Gastrocnemius medialis (tissue), 4 donors: ENCODE results near the gene VSNL1.

Experiments used
- CTCF ChIP-seq, 5 experiments: fragments of 450-650 bp in 3 of 5; fragments of 200-600 bp in 2 of 5; sonication (generic) in 2 of 5; IDR thresholded peaks in 4 of 5; conservative IDR thresholded peaks in 1 of 5; 1 replicate in 4 of 5; 2 replicates in 1 of 5; pipeline ENCODE4 v1.5.1; 2016 to 2019; ENCODE audit warnings: antibody characterized with exemption in 5 of 5, mild to moderate bottlenecking in 3 of 5, moderate library complexity in 3 of 5
- POLR2A ChIP-seq, 2 donors: fragments of 450-650 bp; IDR thresholded peaks; one replicate each; pipeline ENCODE4 v1.6.1; 2017; ENCODE audit warnings: antibody characterized with exemption in 2 of 2, mild to moderate bottlenecking in 2 of 2, moderate library complexity in 2 of 2

- TF ChIP-seq CTCF (IDR thresholded peaks at IDR 0.05 in 4 of 5, conservative IDR thresholded peaks at IDR 0.05 in 1 of 5): no peak
- TF ChIP-seq POLR2A (IDR thresholded peaks at IDR 0.05): no peak
Observed at GRCh38 chr2:17625446-17625845, 85.0 kb downstream of the VSNL1 start.
